ENCODE measurements around the gene MAG.

Gene MAG

GRCh38 chr19:35350591-35350990, 58.6 kb downstream of the MAG start:
- no peak overlapping the region for H3K9ac ChIP-seq (ENCODE audit: low read depth, low read length, poor library complexity, severe bottlenecking)

GRCh38 chr19:35351411-35352176, 59.6 kb downstream of the MAG start:
- Histone ChIP-seq H4K20me1 (ENCODE audit: insufficient read depth, low read length, poor library complexity, severe bottlenecking) (no peaks in the 10 kb centered on the region), H3K4me2 (ENCODE audit: low read depth, low read length, poor library complexity, severe bottlenecking) (no peak overlapping the region), H3K27me3 (ENCODE audit: insufficient read depth, low read length, poor library complexity, severe bottlenecking) (no peaks in the 10 kb centered on the region), H3K9me2 (replicated peaks; ENCODE audit: low read depth, low read length) (no peaks in the 10 kb centered on the region), H3K79me2 (ENCODE audit: insufficient read depth, low read length) (no peaks in the 10 kb centered on the region), H3K4me1 (ENCODE audit: insufficient read depth, low read length, poor library complexity, severe bottlenecking) (peaks cover 23% of the 10 kb centered on the region), H3K36me3 (ENCODE audit: insufficient read depth, low read length) (no peaks in the 10 kb centered on the region), H3K4me3 (ENCODE audit: low read length, poor library complexity, severe bottlenecking) (no peak overlapping the region), H3F3A (ENCODE audit: low read depth) (no peaks in the 10 kb centered on the region), H3K9ac (ENCODE audit: low read depth, low read length, poor library complexity, severe bottlenecking) (no peak overlapping the region), H3K9me3 (ENCODE audit: insufficient read depth, low read depth, low read length) (no peaks in the 10 kb centered on the region), H2AFZ (ENCODE audit: low read length) (no peak overlapping the region)
- TF ChIP-seq EZH2phosphoT487 (IDR thresholded peaks at IDR 0.05; ENCODE audit: borderline replicate concordance) (no peak), CTCF (conservative IDR thresholded peaks at IDR 0.05; ENCODE audit: low read length) (no peak)

More at GRCh38 chr19:35350591-35350990, 58.6 kb downstream of the MAG start:
- Histone ChIP-seq H3F3A (ENCODE audit: low read depth) (no peaks in the 10 kb centered on the region), H3K27me3 (ENCODE audit: insufficient read depth, low read length, poor library complexity, severe bottlenecking) (no peaks in the 10 kb centered on the region), H3K4me2 (ENCODE audit: low read depth, low read length, poor library complexity, severe bottlenecking) (no peak overlapping the region), H3K4me3 (ENCODE audit: low read length, poor library complexity, severe bottlenecking) (no peak overlapping the region), H3K9me3 (ENCODE audit: insufficient read depth, low read depth, low read length) (no peaks in the 10 kb centered on the region), H3K36me3 (ENCODE audit: insufficient read depth, low read length) (no peaks in the 10 kb centered on the region), H3K9me2 (replicated peaks; ENCODE audit: low read depth, low read length) (no peaks in the 10 kb centered on the region), H4K20me1 (ENCODE audit: insufficient read depth, low read length, poor library complexity, severe bottlenecking) (no peaks in the 10 kb centered on the region), H3K79me2 (ENCODE audit: insufficient read depth, low read length) (no peaks in the 10 kb centered on the region), H3K4me1 (ENCODE audit: insufficient read depth, low read length, poor library complexity, severe bottlenecking) (peaks cover 29% of the 10 kb centered on the region), H2AFZ (ENCODE audit: low read length) (no peak overlapping the region)
- TF ChIP-seq EZH2phosphoT487 (IDR thresholded peaks at IDR 0.05; ENCODE audit: borderline replicate concordance): no peak
- no peak for TF ChIP-seq CTCF (conservative IDR thresholded peaks at IDR 0.05; ENCODE audit: low read length)

GRCh38 chr19:35352177-35352447, 60.2 kb downstream of the MAG start:
- Histone ChIP-seq H3K9me3 (ENCODE audit: insufficient read depth, low read depth, low read length) (no peaks in the 10 kb centered on the region), H3F3A (ENCODE audit: low read depth) (no peaks in the 10 kb centered on the region), H3K4me1 (ENCODE audit: insufficient read depth, low read length, poor library complexity, severe bottlenecking) (peaks cover 18% of the 10 kb centered on the region), H2AFZ (ENCODE audit: low read length) (no peak overlapping the region), H3K4me2 (ENCODE audit: low read depth, low read length, poor library complexity, severe bottlenecking) (no peak overlapping the region), H3K27me3 (ENCODE audit: insufficient read depth, low read length, poor library complexity, severe bottlenecking) (no peaks in the 10 kb centered on the region), H3K79me2 (ENCODE audit: insufficient read depth, low read length) (no peaks in the 10 kb centered on the region), H3K4me3 (ENCODE audit: low read length, poor library complexity, severe bottlenecking) (no peak overlapping the region), H3K9me2 (replicated peaks; ENCODE audit: low read depth, low read length) (no peaks in the 10 kb centered on the region), H3K36me3 (ENCODE audit: insufficient read depth, low read length) (no peaks in the 10 kb centered on the region), H4K20me1 (ENCODE audit: insufficient read depth, low read length, poor library complexity, severe bottlenecking) (no peaks in the 10 kb centered on the region), H3K9ac (ENCODE audit: low read depth, low read length, poor library complexity, severe bottlenecking) (no peak overlapping the region)
- TF ChIP-seq EZH2phosphoT487 (IDR thresholded peaks at IDR 0.05; ENCODE audit: borderline replicate concordance) (no peak), CTCF (conservative IDR thresholded peaks at IDR 0.05; ENCODE audit: low read length) (no peak)
